Smooth muscle cell (in vitro differentiated cells): Measurements from ENCODE around the gene RETSAT. TPM values are rescaled to one million over a fixed set of nuclear protein-coding genes. Genes with fewer than 3 reads are reported as not detected.

Experiments
- DNase-seq: peaks from one replicate; lab custom pipeline; 2025; ENCODE audit not compliant: unreplicated experiment; lab: John Stamatoyannopoulos, UW
- H2AFZ ChIP-seq: fragments of 200-600 bp; sonication (generic); 2 replicates; pipeline ENCODE4 v1.6.0; 2016; ENCODE audit warnings: antibody characterized with exemption, low read depth, mild to moderate bottlenecking
- H3F3A ChIP-seq: fragments of 200-600 bp; sonication (generic); 2 replicates; pipeline ENCODE4 v1.6.0; 2017; ENCODE audit warnings: antibody characterized with exemption, low read depth
- H3K27ac ChIP-seq: fragments of 200-600 bp; sonication (generic); 2 replicates; pipeline ENCODE4 v1.5.1; 2016; ENCODE audit warnings: low read depth, mild to moderate bottlenecking
- H3K27me3 ChIP-seq: fragments of 200-600 bp; sonication (generic); 2 replicates; pipeline ENCODE4 v1.6.1; 2016; ENCODE audit warnings: low read depth, mild to moderate bottlenecking
- H3K36me3 ChIP-seq: fragments of 200-600 bp; sonication (generic); 2 replicates; pipeline ENCODE4 v1.5.1; 2016; ENCODE audit warnings: low read depth
- H3K4me1 ChIP-seq: fragments of 200-600 bp; sonication (generic); 2 replicates; pipeline ENCODE4 v1.5.1; 2016; ENCODE audit warnings: low read depth
- H3K4me2 ChIP-seq: fragments of 200-600 bp; sonication (generic); 2 replicates; pipeline ENCODE4 v1.6.0; 2016; ENCODE audit warnings: mild to moderate bottlenecking
- H3K4me3 ChIP-seq: fragments of 200-600 bp; sonication (generic); 2 replicates; pipeline ENCODE4 v1.5.1; 2016; ENCODE audit warnings: mild to moderate bottlenecking
- H3K79me2 ChIP-seq: fragments of 200-600 bp; sonication (generic); 2 replicates; pipeline ENCODE4 v1.6.0; 2016; ENCODE audit warnings: low read depth, mild to moderate bottlenecking
- H3K9ac ChIP-seq: fragments of 200-600 bp; sonication (generic); 2 replicates; pipeline ENCODE4 v1.6.0; 2016; ENCODE audit warnings: low read depth
- H3K9me3 ChIP-seq: fragments of 200-600 bp; sonication (generic); replicated peaks from 2 replicates; pipeline ENCODE4 v1.5.1; 2016; ENCODE audit warnings: low read depth
- H4K20me1 ChIP-seq: fragments of 200-600 bp; sonication (generic); 2 replicates; pipeline ENCODE4 v1.6.0; 2016; ENCODE audit warnings: low read depth
- WGBS: methylation state at CpG from one replicate; pipeline ENCODE4 v1.1.7; 2016; ENCODE audit warnings: low lambda C conversion rate; 5-methylcytosine and 5-hydroxymethylcytosine counted together
- polyA plus RNA-seq: library from polyadenylated mRNA; unstranded; fragments of >200 nt; fragmentation: Nextera tagmentation; extraction: Ambion mirVana; gene quantifications from 2 replicates; pipeline ENCODE4 v1.2.1, GENCODE V29; 2016
- small RNA-seq: library from RNA; depleted of rRNA; stranded (forward); fragments of <200 nt; gene quantifications from one replicate; pipeline ENCODE3, GENCODE V24; 2014
- total RNA-seq: library from RNA; depleted of rRNA; stranded (reverse); fragments of >200 nt; gene quantifications from 2 replicates; pipeline ENCODE4 v1.2.3, GENCODE V29; 2014
- TF ChIP-seq, protein P1 (sequence below): fragments of 200-600 bp; sonication (generic); IDR thresholded peaks from 2 replicates; pipeline ENCODE4 v1.5.1; 2017; ENCODE audit warnings: borderline replicate concordance, mild to moderate bottlenecking, antibody characterized with exemption; ENCODE audit not compliant: insufficient read depth, poor library complexity, severe bottlenecking

Gene RETSAT
- total and polyA plus RNA-seq, 2 experiments from 2014 or later, result 17.9 to 29.9 TPM

DNA sequence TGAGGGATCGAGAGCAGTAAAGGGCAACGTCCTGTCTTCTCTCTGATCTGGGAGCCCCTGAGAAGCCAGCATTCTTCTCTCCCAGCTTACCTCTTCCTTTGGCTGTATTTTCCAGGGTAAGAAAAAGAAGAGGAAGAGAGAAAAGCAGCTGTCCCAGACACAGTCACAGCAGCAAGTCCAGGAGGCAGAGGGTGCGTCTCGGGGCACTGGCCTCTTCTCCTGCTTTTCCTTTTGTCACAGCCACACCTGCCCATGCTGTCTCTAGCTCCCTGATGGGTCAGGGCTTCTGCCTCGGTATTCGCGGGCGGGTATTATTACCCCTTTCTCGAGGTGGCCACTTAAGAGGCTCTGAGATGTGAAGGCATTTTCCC, 46.8 kb downstream of the RETSAT start:
- 93% methylated on average over 9 of the region's 9 CpGs for WGBS
- Histone ChIP-seq H3K27ac (no peak overlapping the region), H3K4me3 (no peak overlapping the region), H3K36me3 (no peaks in the 10 kb centered on the region), H3K9ac (no peak overlapping the region), H3K79me2 (no peaks in the 10 kb centered on the region), H3K4me1 (no peaks in the 10 kb centered on the region), H3K27me3 (no peaks in the 10 kb centered on the region), H2AFZ (no peak overlapping the region), H4K20me1 (no peaks in the 10 kb centered on the region), H3K9me3 (no peaks in the 10 kb centered on the region), H3F3A (no peaks in the 10 kb centered on the region), H3K4me2 (no peak overlapping the region)
- TF ChIP-seq, protein P1, sequence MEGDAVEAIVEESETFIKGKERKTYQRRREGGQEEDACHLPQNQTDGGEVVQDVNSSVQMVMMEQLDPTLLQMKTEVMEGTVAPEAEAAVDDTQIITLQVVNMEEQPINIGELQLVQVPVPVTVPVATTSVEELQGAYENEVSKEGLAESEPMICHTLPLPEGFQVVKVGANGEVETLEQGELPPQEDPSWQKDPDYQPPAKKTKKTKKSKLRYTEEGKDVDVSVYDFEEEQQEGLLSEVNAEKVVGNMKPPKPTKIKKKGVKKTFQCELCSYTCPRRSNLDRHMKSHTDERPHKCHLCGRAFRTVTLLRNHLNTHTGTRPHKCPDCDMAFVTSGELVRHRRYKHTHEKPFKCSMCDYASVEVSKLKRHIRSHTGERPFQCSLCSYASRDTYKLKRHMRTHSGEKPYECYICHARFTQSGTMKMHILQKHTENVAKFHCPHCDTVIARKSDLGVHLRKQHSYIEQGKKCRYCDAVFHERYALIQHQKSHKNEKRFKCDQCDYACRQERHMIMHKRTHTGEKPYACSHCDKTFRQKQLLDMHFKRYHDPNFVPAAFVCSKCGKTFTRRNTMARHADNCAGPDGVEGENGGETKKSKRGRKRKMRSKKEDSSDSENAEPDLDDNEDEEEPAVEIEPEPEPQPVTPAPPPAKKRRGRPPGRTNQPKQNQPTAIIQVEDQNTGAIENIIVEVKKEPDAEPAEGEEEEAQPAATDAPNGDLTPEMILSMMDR, result no peak
- no peak for DNase-seq

DNA sequence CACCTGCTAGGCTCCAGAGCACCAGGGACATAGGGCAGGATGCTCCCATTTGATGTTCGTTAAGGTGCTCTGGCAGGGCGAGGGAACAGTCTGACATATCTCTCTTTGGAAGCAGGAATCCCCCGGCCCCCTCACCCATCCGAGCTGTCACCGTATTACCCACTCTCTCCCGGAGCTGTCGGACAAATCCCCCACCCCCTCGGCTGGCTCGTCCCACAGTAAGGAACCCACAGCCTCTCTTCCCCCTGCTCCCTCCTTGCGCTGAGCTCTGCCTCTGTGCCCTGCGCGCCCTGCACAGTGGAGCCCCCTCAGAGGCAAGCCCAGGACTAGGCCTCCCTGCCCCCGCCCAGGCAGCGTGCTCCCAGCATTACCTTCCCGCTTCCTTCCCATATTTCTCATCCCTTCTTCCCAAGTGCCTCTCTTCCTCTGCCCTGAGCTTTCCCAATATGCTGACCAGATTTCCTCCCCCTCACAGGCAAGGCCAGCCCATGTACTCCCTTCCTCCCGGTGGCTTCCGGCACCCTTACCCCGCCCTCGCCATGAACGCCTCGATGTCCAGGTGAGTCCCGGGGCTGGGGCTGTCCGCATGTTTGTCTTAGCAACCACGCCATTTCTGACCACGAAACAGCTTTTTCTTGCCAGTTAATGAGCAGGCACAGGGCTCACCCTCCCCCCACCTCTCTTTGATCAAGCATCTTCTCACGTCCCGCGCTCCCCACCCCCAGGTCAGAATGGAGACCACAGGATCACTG, 50.4 kb downstream of the RETSAT start:
- TF ChIP-seq, protein P1, result no peak
- no peak for DNase-seq
- H3K36me3 ChIP-seq, result no peaks in the 10 kb centered on the region
- H3K4me3 ChIP-seq, result no peak overlapping the region
- H4K20me1 ChIP-seq, result peaks cover 13% of the 10 kb centered on the region
- H3K9me3 ChIP-seq, result no peaks in the 10 kb centered on the region
- no peaks in the 10 kb centered on the region for H3F3A ChIP-seq
- H3K79me2 ChIP-seq, result peaks cover 3% of the 10 kb centered on the region
- H3K27me3 ChIP-seq, result no peaks in the 10 kb centered on the region
- no peak overlapping the region for H2AFZ ChIP-seq
- 95% methylated on average over 26 of the region's 28 CpGs for WGBS
- H3K27ac ChIP-seq, result no peak overlapping the region
- no peak overlapping the region for H3K4me2 ChIP-seq
- no peaks in the 10 kb centered on the region for H3K4me1 ChIP-seq
- no peak overlapping the region for H3K9ac ChIP-seq

DNA sequence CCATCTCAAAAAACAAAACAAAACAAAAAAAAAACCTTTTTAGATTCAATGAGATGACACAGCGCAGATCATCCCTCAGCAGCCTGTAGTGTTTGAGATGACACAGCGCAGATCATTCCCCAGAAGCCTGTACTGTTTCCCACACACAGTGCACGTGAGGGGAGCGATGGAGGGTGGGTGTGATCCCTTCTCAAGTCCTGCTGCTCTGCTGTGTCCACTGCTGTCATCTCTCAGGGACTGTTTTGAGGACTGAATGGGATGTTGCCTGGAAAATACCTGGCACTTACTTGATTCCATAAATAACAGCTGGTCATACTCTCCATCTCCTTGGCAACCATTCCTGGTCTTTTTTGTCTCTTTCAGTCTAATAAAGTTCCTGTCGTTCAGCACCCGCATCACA, 52.2 kb downstream of the RETSAT start:
- DNase-seq, result no peak
- Histone ChIP-seq H3K9me3 (no peaks in the 10 kb centered on the region), H3F3A (no peaks in the 10 kb centered on the region), H3K36me3 (no peaks in the 10 kb centered on the region), H3K4me3 (no peak overlapping the region), H3K79me2 (peaks cover 3% of the 10 kb centered on the region), H2AFZ (no peak overlapping the region), H4K20me1 (peaks cover 18% of the 10 kb centered on the region), H3K4me2 (no peak overlapping the region), H3K4me1 (no peaks in the 10 kb centered on the region), H3K9ac (no peak overlapping the region), H3K27me3 (no peaks in the 10 kb centered on the region), H3K27ac (no peak overlapping the region)
- 90% methylated on average over 6 of the region's 6 CpGs for WGBS
- TF ChIP-seq, protein P1, result no peak

Small RNAs within 50 kb of the gene (small RNA-seq; reads per million reads assigned to genes)
- gene AC062037.1, result not detected
- 0.13 reads per million for gene AC062037.2
- not detected for gene RF00019
- gene RN7SL113P, result not detected

Other genes with a start within 250 kb of the RETSAT start
- 2.9 and 4.5 TPM in 2 replicates for gene TCF7L1, start 221.1 kb downstream of the RETSAT start, total RNA-seq
- 15.2 and 18.2 TPM in 2 replicates for gene TCF7L1, start 221.1 kb downstream of the RETSAT start, polyA plus RNA-seq
- gene TGOLN2, start 26.5 kb downstream of the RETSAT start, total RNA-seq, result 51.4 and 52.0 TPM in 2 replicates
- 34.4 and 37.1 TPM in 2 replicates for gene TGOLN2, start 26.5 kb downstream of the RETSAT start, polyA plus RNA-seq
- 13.3 and 28.2 TPM in 2 replicates for gene ELMOD3, start 241 bp upstream of the RETSAT start, total RNA-seq
- gene ELMOD3, start 241 bp upstream of the RETSAT start, polyA plus RNA-seq, result 15.2 and 16.4 TPM in 2 replicates
- 50.1 and 51.6 TPM in 2 replicates for gene CAPG, start 55.8 kb upstream of the RETSAT start, total RNA-seq
- gene CAPG, start 55.8 kb upstream of the RETSAT start, polyA plus RNA-seq, result 96.2 and 183 TPM in 2 replicates
- not detected in 2 replicates for gene SH2D6, start 64.2 kb upstream of the RETSAT start, total RNA-seq
- gene SH2D6, start 64.2 kb upstream of the RETSAT start, polyA plus RNA-seq, result not detected in 2 replicates
- gene MAT2A, start 184.6 kb upstream of the RETSAT start, total RNA-seq, result 93.8 and 108 TPM in 2 replicates
- 108 and 126 TPM in 2 replicates for gene MAT2A, start 184.6 kb upstream of the RETSAT start, polyA plus RNA-seq
- 44.0 and 83.2 TPM in 2 replicates for gene GGCX, start 207.0 kb upstream of the RETSAT start, total RNA-seq
- 33.2 and 44.5 TPM in 2 replicates for gene GGCX, start 207.0 kb upstream of the RETSAT start, polyA plus RNA-seq
- 9.4 and 15.1 TPM in 2 replicates for gene VAMP8, start 223.1 kb upstream of the RETSAT start, total RNA-seq
- gene VAMP8, start 223.1 kb upstream of the RETSAT start, polyA plus RNA-seq, result 17.5 and 72.9 TPM in 2 replicates
- gene VAMP5, start 229.9 kb upstream of the RETSAT start, total RNA-seq, result 5.0 and 6.6 TPM in 2 replicates
- 35.0 and 35.9 TPM in 2 replicates for gene VAMP5, start 229.9 kb upstream of the RETSAT start, polyA plus RNA-seq
- 167 and 195 TPM in 2 replicates for gene RNF181, start 241.2 kb upstream of the RETSAT start, total RNA-seq
- 316 and 328 TPM in 2 replicates for gene RNF181, start 241.2 kb upstream of the RETSAT start, polyA plus RNA-seq
- 7.7 and 9.1 TPM in 2 replicates for gene TMEM150A, start 248.2 kb upstream of the RETSAT start, total RNA-seq
- gene TMEM150A, start 248.2 kb upstream of the RETSAT start, polyA plus RNA-seq, result 20.0 and 24.1 TPM in 2 replicates